GM11168 (cell line): ENCODE measurements around the gene CGB5.
"Not testable (repeated sequence)": the region's sequence is repeated elsewhere in the genome, so short reads cannot be mapped to it uniquely, and the experiment has no call there.

Source experiments
- in situ Hi-C: fragments of 300-500 bp; cut with MboI; formaldehyde crosslinking; loops from one replicate; pipeline ENCODE4 v1.12.0; 2022; ENCODE audit warnings: low sequenced_read_pairs; ENCODE audit not compliant: unreplicated experiment

Gene CGB5

DNA sequence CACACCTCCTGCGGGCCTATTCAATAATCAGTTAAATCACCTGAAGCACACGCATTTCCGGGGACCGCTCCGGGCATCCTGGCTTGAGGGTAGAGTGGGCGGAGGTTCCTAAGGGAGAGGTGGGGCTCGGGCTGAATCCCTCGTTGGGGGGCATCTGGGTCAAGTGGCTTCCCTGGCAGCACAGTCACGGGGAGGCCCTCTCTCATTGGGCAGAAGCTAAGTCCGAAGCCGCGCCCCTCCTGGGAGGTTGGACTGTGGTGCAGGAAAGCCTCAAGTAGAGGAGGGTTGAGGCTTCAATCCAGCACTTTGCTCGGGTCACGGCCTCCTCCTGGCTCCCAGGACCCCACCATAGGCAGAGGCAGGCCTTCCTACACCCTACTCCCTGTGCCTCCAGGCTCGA lies at the start of gene CGB5:
CGB5 (plus strand) TSS at position 301 of the 400 bp plus-strand sequence. CDS start 362 bp downstream, outside the sequence.
- in situ Hi-C loops = not testable (repeated sequence)

DNA sequence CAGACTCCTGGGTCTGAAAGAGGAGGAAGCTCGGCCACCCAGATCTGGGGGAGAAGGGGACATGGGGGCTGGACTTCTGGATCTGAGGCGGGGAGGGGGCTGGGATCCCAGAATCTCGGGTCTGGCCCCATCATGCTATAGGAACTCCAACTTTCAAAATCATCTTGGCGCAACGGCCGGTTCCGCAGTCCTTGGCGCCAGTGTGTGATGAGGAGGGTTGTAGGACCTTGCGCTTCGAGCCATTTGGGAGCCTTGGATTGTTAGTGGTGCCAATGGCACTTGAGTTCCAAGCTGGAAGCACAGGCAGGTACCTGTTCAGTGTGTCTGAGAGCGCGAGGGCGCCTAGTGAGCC lies 49.6 kb upstream of the CGB5 start:
- in situ Hi-C loops = no loop called here

DNA sequence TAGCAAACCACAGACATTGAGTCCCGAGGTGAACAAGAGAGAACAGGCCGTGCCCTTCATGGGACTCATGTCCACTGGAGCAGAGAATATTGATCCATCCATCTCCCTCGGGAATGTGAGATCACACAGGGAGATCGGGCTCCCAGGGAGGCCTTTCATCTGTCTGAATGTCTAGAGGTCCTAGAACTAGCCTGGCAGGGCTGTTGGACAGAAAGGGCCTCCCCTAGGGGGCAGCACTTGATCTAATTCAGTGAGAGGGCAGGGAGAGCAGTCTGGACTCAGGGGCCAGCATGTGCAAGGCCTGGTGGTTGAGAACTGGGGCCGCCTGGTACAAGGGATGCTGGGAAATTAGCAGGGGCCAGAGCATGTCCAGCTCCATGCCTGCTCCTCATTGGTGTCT lies 45.7 kb upstream of the CGB5 start:
- in situ Hi-C loops = no loop called here

DNA sequence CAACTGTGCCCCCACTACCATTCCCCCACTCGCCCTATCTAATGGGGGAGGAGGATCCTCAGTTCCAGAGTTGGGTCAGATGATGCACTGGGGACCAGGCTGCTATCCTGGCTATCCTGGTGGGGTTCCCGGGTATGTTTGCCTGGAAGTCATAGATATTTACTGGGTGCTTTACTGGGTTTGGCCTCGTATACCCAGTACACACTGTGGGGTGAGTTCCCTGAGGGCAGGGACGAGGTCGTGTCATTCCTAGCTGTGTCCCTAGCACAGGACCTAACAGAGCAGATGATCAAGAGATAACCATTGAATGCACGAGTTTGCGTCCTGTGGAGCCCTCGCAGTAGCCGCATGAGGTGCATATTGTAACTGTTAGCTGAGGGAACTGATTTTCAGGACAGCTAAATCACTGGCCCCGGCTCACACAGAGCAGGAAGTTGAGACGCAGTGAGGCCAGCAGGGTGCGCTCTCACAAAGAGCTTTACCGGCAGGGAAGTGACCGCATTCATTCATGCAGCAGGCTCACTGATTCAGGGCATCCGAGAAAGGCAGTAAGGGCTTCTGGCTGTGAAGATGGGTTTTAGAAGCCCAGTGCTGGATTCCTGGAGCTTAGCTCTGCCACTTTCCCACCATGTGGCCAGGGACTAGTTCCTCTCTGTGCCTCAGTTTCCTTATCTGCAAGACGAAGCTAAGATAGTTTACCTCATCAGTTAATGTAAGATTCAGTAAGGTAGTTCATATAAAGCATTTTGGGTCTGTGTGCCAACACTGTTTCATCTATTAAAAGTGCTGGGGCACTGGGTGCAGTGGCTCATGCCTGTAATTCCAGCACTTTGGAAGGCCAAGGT lies 43.9 kb upstream of the CGB5 start:
- in situ Hi-C loops = no loop called here

DNA sequence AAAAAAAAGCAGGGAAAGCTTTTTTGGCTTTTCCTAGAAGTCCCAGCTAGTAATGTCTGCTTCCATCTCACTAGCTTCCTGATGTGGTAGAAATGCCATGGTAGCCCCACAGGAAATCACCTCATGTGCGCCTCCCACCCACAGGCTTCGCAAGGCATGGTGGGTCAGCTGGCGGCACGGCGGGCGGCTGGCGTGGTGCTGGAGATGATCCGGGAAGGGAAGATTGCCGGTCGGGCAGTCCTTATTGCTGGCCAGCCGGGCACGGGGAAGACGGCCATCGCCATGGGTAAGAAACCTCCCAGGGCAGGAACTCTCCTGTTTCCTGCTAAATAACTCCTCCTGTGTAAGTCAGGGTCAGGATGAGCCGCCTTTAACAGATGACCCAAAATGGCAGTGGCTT lies 39.5 kb upstream of the CGB5 start:
- in situ Hi-C loops = no loop called here

DNA sequence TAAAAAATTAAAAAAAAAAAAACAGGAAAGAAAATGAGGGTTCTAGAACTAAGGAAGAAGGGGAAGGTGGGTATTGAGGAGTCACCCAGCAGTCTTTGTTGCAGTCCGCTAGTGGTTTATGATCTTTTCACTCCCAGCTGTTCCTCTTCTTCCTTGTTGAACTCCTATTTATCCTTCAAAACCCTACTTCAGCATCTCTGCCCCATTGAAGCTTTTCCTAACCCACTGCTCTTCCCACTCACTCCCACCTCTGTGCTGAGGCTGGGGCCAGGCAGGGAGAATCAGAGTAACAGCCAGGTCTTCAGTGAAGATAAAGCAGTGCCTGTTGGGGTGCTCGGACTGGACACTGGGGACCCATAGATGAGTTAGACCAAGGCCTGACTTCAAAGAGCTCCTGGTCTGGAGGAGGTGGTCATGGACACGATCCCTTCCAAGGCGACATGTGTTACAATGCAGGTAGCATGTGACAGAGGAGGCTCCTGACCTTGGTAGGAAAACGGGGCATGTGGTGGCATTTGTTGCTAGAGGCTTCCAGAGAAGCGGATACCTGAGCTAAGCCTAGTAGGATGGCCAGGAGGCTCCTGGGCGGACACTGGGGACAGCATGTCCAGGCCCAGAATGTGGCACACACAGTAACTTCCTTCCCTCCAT lies 38.6 kb upstream of the CGB5 start:
- in situ Hi-C loops = no loop called here

DNA sequence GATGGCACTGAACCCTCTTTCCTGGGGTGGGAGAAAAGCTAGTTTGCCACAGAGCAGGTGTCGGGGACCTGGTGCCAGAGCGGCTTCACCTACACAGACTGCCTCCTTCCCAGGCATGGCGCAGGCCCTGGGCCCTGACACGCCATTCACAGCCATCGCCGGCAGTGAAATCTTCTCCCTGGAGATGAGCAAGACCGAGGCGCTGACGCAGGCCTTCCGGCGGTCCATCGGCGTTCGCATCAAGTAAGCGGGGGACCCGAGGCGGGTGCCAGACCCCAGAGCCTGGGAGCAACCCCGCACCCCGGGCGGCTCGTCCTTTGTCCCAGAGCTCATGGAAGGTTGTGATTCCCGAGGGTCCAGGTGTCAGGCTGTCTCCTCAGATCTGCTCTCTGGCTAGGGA lies 36.7 kb upstream of the CGB5 start:
- in situ Hi-C loops = no loop called here

DNA sequence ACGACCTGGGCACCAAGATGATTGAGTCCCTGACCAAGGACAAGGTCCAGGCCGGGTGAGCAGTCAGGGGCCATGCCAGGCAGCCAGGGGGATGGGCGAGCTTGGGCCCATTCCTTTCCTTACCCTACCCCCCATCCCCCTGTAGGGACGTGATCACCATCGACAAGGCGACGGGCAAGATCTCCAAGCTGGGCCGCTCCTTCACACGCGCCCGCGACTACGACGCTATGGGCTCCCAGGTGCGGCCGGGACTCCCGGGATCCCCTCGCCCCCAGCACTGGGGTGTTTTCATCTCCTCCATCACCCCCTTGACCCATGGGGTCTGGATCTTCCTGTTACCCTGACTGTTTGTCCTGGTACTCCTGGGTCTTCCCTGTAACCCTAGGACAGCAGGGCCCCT lies 33.8 kb upstream of the CGB5 start:
- in situ Hi-C loops = no loop called here

DNA sequence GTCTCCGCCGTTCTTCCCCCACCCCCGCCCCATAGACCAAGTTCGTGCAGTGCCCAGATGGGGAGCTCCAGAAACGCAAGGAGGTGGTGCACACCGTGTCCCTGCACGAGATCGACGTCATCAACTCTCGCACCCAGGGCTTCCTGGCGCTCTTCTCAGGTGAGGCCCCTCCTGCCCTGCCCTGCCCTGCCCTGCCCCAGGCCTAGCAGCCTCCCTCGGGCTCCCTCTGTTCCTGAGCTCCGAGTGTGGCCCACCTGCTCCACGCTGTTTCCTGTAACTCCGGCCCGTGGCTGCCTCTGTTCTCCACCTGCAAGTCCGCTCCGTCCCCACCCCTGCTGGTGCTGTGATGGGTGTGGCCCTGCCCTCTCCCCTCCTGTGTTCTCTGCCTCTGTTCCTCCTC lies 33.2 kb upstream of the CGB5 start:
- in situ Hi-C loops = no loop called here

DNA sequence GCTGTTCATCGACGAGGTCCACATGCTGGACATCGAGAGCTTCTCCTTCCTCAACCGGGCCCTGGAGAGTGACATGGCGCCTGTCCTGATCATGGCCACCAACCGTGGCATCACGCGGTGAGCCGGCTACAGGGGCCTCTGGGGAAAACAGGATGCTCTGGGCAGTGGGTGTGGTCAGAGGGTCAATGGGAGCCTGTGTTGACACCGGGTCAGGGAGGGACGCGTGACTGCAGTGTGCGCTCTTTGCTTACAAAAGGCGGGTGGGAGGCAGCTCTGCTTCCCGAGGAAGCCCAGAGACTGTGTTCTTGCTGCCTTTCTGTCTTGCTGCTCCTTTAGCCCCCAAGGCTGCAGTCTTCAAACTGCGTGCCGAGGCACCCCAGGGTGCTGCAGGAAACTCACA lies 32.5 kb upstream of the CGB5 start:
- in situ Hi-C loops = no loop called here

DNA sequence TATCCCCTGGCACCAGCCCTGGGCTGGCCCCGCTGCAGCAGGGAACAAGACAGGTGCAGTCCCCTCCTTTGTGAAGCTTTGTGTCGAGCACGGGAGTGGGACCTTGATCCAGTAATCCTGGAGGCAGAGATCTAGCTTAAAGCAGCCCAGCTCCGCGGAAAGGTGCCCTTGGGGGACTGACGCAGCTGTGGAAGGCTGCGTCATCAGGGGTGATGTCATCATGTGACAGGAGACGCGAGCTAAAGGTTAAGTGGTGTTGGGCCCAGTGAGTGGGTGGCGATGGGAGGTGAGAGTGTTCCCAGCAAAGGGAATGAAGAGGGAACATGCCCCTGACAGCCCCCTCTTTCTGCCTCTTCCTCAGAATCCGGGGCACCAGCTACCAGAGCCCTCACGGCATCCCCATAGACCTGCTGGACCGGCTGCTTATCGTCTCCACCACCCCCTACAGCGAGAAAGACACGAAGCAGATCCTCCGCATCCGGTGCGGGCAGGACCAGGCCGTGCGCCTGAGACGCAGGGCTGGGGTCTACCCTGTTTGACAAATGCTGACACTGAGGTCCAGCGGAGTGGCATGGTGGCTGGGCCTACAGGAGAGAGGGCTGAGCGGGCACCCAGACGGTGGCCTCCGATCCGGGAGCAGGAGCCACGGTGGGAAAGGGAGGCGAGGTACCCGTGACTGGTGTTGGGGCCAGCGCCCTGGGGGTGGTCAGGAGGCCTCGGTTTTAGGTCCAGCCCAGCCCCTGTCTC lies 29.4 kb upstream of the CGB5 start:
- in situ Hi-C loops = no loop called here

DNA sequence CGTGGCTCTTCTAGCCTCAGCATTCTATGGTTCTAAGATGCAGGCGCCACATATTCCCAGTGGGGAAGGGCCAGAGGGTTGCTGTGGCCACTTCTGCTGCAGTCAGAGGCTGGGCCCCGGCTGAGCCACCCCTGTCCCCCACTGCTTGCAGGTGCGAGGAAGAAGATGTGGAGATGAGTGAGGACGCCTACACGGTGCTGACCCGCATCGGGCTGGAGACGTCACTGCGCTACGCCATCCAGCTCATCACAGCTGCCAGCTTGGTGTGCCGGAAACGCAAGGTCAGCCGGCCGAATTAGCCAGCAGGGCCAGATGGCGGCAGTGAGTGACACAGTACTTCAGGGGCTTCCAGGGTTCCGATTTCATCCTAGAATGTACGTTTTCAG lies 28.8 kb upstream of the CGB5 start:
- in situ Hi-C loops = no loop called here

DNA sequence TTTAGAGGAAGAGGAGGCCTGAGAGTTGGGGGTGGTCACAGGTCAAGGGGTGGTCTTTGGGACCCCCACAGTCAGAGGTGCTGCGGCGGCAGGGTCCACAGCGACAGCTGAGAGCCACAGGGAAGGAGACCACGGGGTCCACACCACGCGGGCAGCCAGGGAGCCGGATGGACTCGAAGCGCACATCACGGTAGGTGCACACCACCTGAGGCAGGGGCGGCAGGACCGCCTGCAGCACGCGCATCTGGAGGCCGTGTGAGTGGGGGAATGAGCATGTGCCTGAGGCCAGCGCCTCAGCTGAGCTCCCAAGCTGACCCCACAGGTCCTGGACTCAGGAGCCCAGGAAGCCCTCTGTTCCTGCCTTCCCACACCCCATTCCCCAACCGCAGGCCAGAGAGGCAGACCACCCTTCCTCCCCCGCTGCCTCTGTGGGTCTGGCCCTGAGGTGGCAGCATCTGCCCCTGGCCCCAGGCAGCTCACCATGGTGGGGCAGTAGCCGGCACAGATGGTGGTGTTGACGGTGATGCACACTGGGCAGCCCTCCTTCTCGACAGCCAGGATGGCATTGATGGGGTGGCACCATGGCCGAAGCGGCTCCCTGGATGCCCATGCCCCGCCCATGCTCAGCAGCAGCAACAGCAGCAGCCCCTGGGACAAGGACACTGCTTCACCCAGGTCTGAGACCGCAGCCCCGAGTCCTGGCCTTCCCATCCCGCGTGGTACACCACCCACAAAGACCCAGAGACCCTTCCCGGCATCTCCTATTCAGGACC lies 27.4 kb upstream of the CGB5 start:
- in situ Hi-C loops = no loop called here

DNA sequence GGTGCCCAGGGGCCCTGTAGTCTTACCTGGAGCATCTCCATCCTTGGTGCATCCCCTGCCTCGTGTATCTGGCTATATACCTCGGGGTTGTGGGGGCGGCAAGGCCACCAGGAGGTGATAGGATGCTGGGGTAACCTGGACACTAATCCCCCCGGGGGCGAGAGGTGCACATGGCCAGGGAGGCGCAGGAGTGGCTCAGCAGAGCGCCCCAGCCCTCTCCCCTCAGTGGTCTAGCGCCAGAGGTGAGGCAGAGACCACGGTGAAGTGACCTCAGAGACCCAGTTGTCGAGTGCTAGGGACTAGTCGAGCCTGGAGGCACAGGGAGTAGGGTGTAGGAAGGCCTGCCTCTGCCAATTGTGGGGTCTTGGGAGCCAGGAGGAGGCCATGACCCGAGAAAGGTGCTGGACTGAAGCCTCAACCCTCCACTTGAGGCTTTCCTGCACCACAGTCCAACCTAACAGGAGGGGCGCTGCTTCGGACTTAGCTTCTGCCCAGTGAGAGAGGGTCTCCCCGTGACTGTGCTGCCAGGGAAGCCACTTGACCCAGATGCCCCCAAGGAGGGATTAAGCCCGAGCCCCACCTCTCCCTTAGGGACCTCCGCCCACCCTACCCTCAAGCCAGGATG lies 26.5 kb upstream of the CGB5 start, which contains the start of gene LHB:
LHB (minus strand) TSS at position 51 of the 625 bp plus-strand sequence; CDS start at position 41, 10 bp downstream.
- in situ Hi-C loops = no loop called here

DNA sequence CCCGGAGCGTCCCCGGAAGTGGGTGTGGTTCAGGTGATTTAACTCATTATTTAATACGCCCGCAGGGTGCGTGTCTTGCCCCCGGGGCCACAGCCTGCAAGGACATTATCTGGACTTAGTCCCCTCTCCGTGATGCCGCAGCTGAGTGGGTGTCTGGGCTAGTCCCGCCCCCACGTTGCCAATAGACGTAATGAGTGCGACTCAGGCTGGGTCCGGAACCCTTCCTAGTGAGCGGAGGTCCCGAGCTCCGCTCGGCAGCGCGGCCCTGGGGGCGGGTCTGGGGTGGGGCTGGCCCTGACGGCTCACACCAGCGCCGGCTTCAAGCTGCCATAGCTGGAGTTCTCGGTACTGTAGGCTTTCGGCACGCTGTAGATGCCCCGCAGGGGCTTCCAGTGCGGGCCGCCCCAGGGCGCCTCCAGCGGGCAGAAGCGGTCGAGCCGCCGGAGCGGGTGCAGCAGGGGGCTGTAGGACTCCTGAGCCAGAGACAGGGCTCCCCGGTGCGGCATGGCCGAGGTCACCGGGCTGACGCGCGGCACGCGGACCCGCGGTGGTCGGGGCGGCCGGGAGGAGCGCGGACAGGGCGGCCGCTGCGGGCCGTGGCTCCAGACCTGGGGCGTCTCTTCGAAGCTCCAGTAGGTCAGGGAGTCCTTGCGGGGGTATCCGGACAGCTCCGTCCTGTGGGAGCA lies 25.8 kb upstream of the CGB5 start:
- in situ Hi-C loops = no loop called here

DNA sequence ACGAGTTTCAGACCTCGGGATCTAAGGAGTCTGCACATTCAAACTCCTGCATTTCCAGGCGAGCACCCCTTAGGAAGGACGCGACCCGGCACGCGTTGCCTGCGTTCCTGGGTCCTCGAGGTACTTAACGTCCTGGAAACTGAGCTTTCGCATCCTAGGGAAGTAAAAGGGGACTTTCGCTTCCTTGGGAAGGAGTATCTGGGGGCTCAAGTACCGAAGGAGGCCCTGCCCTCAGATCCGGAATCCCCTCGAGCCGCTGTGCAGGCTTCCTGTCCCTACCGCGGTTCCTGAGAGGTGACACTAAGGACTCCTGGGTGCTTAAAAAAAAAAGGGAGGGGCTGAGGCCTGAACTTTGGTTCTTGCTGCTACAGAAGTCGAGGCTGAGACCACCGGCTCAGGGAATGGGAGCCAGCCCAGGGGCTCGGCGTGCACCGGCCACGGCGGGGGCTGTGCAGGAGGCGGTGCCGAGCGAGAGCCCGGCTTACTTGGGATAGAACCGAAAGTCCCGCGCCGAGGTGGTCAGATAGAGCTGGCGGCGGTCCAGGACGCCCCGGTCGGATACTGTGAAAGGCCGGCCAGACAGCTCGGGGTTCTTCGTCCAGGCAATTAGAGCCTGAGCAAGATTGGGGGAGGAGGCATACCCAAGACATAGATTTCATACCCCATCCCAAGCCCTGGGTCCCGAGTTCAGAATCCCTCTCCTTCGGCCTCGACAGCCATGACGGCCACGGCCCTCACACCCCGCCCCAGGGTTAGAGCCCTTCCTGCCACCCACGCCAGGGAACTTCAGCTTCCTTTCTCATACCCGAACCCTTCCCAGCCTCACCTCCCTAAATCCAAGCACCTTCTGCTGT lies 25.0 kb upstream of the CGB5 start:
- in situ Hi-C loops = not testable (repeated sequence)

DNA sequence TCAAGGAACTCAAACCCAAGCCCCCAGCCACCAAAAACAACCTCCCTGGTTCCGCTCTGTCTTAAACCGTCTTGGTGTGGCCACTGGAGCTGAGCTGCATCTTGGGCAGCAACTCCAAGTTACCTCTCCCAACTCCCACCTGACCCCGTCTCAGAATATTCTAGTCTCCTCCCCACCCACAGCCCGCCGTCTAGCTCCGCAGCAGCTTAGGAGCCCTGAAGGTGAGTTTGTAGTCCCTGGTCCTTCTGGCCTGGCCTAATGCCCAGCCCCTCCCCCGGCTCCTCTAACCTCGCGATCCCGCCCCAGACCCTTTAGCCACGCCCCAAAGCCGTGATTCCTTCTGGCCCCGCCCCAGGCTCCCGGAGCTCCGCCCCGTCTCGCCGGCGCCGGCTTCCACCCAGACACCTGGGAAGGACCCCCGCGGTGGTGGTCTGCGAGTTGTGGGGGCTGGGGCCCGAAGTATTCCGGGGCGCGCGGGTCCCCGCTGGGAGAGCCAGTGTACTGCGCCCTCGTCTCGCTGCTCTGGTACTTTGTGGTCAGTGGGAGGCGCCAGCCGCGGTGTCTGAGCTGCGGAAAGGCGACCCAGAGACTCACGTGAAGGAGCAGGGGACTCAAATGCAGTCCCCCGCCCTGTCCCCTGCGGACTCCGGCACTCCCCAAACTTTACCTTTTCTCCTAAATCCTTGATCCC lies 24.3 kb upstream of the CGB5 start:
- in situ Hi-C loops = no loop called here

DNA sequence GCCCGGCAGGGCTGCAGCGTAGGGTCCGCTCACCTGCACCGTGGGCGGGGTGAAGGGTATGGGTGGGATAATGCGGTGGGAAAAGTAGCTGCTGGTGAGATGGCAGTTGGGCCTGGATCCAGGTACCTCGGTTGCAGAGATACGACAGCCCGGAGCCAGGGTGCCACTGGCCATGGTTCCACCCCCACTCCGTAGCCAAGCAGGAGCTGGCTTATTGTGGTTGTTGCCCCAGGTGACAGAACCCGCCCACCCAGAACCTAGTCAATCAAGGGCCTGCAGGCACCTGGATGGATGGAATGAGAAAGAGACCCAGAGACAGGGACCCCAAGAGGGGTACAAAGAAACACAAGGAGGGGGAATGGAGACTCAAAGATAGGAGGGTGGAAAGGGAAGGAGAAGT lies 23.3 kb upstream of the CGB5 start:
- in situ Hi-C loops = no loop called here
